WTC11 (cell line): ENCODE data around the gene VARS2. TPM values are rescaled to one million over a fixed set of nuclear protein-coding genes. Genes with fewer than 3 reads are reported as not detected.

Source experiments
- ATAC-seq: fragments of 200-7000 bp; cut with Tn5 transposase; 2 replicates; pipeline ENCODE4 v1.10.0; 2021; ENCODE audit warnings: mild to moderate bottlenecking, moderate library complexity
- CTCF ChIA-PET: fragments of 300-600 bp; sonication (Branson Sonifier 250); formaldehyde crosslinking; loops from one replicate; lab custom pipeline; 2021; ENCODE audit warnings: antibody characterized with exemption; lab: Charles Lee
- POLR2A ChIA-PET: fragments of 350-600 bp; sonication (Branson Sonifier 250); formaldehyde crosslinking; loops from one replicate; lab custom pipeline; 2021; ENCODE audit warnings: antibody characterized with exemption; lab: Charles Lee
- DNase-seq: peaks from one replicate; pipeline ENCODE4 v3.0.0; 2021; ENCODE audit warnings: low spot score
- H3K27ac Mint-ChIP-seq: 2 replicates; pipeline ENCODE4 v1.8.0; 2021; ENCODE audit warnings: mixed read lengths
- H3K27me3 Mint-ChIP-seq: 2 replicates; pipeline ENCODE4 v1.8.0; 2021; ENCODE audit warnings: low read depth, mild to moderate bottlenecking, moderate library complexity, mixed read lengths
- H3K36me3 Mint-ChIP-seq: 2 replicates; pipeline ENCODE4 v1.8.0; 2021; ENCODE audit warnings: mixed read lengths
- H3K4me1 Mint-ChIP-seq: 2 replicates; pipeline ENCODE4 v1.8.0; 2022; ENCODE audit warnings: mixed read lengths
- H3K4me3 Mint-ChIP-seq: 2 replicates; pipeline ENCODE4 v1.8.0; 2021; ENCODE audit warnings: mild to moderate bottlenecking, moderate library complexity, mixed read lengths
- H3K9me3 Mint-ChIP-seq: 2 replicates; pipeline ENCODE4 v1.8.0; 2021; ENCODE audit warnings: mixed read lengths
- CBFB ChIP-seq: sonication (generic); formaldehyde crosslinking; IDR thresholded peaks from 2 replicates; pipeline ENCODE4 v1.8.1; 2022; ENCODE audit warnings: mild to moderate bottlenecking, low read depth, missing genetic modification reagents
- IRF2 ChIP-seq: sonication (generic); formaldehyde crosslinking; IDR thresholded peaks from 2 replicates; pipeline ENCODE4 v1.8.0; 2022; ENCODE audit warnings: low read depth, missing genetic modification reagents, borderline replicate concordance
- NFATC4 ChIP-seq: fragments of 250-450 bp; sonication (Bioruptor Pico); IDR thresholded peaks from 2 replicates; pipeline ENCODE4 v1.9.0; 2021; ENCODE audit warnings: mild to moderate bottlenecking
- RELA ChIP-seq: sonication (generic); formaldehyde crosslinking; IDR thresholded peaks from 2 replicates; pipeline ENCODE4 v1.8.1; 2022; ENCODE audit warnings: missing genetic modification reagents, mild to moderate bottlenecking, borderline replicate concordance
- SP1 ChIP-seq: sonication (generic); formaldehyde crosslinking; conservative IDR thresholded peaks from 2 replicates; pipeline ENCODE4 v1.8.1; 2022; ENCODE audit warnings: missing genetic modification reagents
- TEAD4 ChIP-seq: sonication (generic); formaldehyde crosslinking; IDR thresholded peaks from 2 replicates; pipeline ENCODE4 v1.8.0; 2022; ENCODE audit warnings: mild to moderate bottlenecking, missing genetic modification reagents
- TP53 ChIP-seq: sonication (generic); formaldehyde crosslinking; IDR thresholded peaks from 2 replicates; pipeline ENCODE4 v1.8.1; 2023; ENCODE audit warnings: mild to moderate bottlenecking, missing genetic modification reagents
- ZBTB43 ChIP-seq: sonication (generic); formaldehyde crosslinking; IDR thresholded peaks from 2 replicates; pipeline ENCODE4 v1.8.1; 2023; ENCODE audit warnings: mild to moderate bottlenecking, missing genetic modification reagents
- total RNA-seq: library from RNA; stranded (reverse); gene quantifications from 3 replicates; pipeline ENCODE4 v1.2.3, GENCODE V29; 2021
- TF ChIP-seq, protein P1 (sequence below): sonication (generic); formaldehyde crosslinking; IDR thresholded peaks from 2 replicates; pipeline ENCODE4 v1.8.1; 2023; ENCODE audit warnings: mild to moderate bottlenecking, missing genetic modification reagents, moderate library complexity
- TF ChIP-seq, protein P2 (sequence below): sonication (generic); formaldehyde crosslinking; IDR thresholded peaks from 2 replicates; pipeline ENCODE4 v1.8.1; 2023; ENCODE audit warnings: mild to moderate bottlenecking, moderate library complexity, missing genetic modification reagents
- TF ChIP-seq, protein P3 (sequence below): fragments of 250-450 bp; sonication (Bioruptor Pico); IDR thresholded peaks from 2 replicates; pipeline ENCODE4 v1.9.0; 2021; ENCODE audit warnings: mild to moderate bottlenecking
- TF ChIP-seq, protein P4 (sequence below): fragments of 250-450 bp; sonication (Bioruptor Pico); IDR thresholded peaks from 2 replicates; pipeline ENCODE4 v1.9.0; 2021; ENCODE audit warnings: mild to moderate bottlenecking, borderline replicate concordance
- TF ChIP-seq, protein P5 (sequence below): sonication (generic); formaldehyde crosslinking; IDR thresholded peaks from 2 replicates; pipeline ENCODE4 v1.8.0; 2022; ENCODE audit warnings: mild to moderate bottlenecking, missing genetic modification reagents
- TF ChIP-seq, protein P6 (sequence below): sonication (generic); formaldehyde crosslinking; IDR thresholded peaks from 2 replicates; pipeline ENCODE4 v1.8.0; 2022; ENCODE audit warnings: mild to moderate bottlenecking, missing genetic modification reagents
- TF ChIP-seq, protein P7 (sequence below): sonication (generic); formaldehyde crosslinking; IDR thresholded peaks from 2 replicates; pipeline ENCODE4 v1.8.1; 2023; ENCODE audit warnings: mild to moderate bottlenecking, missing genetic modification reagents, moderate library complexity
- TF ChIP-seq, protein P8 (sequence below): sonication (generic); formaldehyde crosslinking; IDR thresholded peaks from 2 replicates; pipeline ENCODE4 v1.8.1; 2023; ENCODE audit warnings: mild to moderate bottlenecking, missing genetic modification reagents, borderline replicate concordance

Gene VARS2
- total RNA-seq, 1 experiment from 2014 or later = 65.6 TPM

DNA sequence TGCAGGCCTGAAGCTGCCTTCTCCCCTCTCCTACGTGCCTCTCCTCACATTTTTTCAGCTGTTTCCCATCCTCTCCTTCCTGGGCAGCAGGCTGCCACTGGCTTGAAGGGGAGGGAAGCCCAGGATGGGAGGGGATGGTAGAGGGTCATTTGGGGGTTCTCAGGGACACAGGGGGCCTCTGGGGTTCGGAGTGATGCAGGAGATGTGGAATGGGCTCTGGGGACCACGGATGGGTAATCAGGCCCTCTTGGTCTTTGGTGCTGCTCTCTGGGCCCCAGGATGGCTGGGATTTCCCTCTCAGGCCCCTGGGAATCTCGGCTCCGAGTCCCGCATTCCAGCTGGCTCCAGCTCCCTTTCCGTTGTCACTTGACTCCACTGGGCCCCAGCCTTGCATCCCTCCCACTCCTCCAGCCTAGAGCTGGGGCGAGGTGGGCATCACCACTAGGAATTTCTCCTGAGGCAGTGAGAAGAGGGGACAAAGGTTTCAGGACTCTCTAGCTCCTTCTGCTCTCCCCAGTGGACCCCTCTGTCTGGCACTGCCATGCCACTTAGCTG lies 31.8 kb upstream of the VARS2 start (continued):
- no peak for TF ChIP-seq ZBTB43 (CRISPR knock-in tag)
- TF ChIP-seq TP53 (CRISPR knock-in tag) = no peak

- H3K4me1 Mint-ChIP-seq = peaks cover 73% of the 10 kb centered on the region
- DNase-seq (peak; percentile 86), ATAC-seq (peak; percentile 35)
- TF ChIP-seq NFATC4 (no peak), SP1 (peak; percentile 31; the same call in 1 of the 2 replicates), RELA (no peak), TEAD4 (no peak), CBFB (no peak), IRF2 (CRISPR knock-in tag) (no peak)
- TF ChIP-seq, protein P1, sequence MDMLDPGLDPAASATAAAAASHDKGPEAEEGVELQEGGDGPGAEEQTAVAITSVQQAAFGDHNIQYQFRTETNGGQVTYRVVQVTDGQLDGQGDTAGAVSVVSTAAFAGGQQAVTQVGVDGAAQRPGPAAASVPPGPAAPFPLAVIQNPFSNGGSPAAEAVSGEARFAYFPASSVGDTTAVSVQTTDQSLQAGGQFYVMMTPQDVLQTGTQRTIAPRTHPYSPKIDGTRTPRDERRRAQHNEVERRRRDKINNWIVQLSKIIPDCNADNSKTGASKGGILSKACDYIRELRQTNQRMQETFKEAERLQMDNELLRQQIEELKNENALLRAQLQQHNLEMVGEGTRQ (CRISPR knock-in tag) = no peak
- TF ChIP-seq, protein P2, sequence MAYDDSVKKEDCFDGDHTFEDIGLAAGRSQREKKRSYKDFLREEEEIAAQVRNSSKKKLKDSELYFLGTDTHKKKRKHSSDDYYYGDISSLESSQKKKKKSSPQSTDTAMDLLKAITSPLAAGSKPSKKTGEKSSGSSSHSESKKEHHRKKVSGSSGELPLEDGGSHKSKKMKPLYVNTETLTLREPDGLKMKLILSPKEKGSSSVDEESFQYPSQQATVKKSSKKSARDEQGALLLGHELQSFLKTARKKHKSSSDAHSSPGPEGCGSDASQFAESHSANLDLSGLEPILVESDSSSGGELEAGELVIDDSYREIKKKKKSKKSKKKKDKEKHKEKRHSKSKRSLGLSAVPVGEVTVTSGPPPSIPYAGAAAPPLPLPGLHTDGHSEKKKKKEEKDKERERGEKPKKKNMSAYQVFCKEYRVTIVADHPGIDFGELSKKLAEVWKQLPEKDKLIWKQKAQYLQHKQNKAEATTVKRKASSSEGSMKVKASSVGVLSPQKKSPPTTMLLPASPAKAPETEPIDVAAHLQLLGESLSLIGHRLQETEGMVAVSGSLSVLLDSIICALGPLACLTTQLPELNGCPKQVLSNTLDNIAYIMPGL (CRISPR knock-in tag) = no peak
- TF ChIP-seq, protein P3, sequence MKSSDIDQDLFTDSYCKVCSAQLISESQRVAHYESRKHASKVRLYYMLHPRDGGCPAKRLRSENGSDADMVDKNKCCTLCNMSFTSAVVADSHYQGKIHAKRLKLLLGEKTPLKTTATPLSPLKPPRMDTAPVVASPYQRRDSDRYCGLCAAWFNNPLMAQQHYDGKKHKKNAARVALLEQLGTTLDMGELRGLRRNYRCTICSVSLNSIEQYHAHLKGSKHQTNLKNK = no peak
- TF ChIP-seq, protein P4, sequence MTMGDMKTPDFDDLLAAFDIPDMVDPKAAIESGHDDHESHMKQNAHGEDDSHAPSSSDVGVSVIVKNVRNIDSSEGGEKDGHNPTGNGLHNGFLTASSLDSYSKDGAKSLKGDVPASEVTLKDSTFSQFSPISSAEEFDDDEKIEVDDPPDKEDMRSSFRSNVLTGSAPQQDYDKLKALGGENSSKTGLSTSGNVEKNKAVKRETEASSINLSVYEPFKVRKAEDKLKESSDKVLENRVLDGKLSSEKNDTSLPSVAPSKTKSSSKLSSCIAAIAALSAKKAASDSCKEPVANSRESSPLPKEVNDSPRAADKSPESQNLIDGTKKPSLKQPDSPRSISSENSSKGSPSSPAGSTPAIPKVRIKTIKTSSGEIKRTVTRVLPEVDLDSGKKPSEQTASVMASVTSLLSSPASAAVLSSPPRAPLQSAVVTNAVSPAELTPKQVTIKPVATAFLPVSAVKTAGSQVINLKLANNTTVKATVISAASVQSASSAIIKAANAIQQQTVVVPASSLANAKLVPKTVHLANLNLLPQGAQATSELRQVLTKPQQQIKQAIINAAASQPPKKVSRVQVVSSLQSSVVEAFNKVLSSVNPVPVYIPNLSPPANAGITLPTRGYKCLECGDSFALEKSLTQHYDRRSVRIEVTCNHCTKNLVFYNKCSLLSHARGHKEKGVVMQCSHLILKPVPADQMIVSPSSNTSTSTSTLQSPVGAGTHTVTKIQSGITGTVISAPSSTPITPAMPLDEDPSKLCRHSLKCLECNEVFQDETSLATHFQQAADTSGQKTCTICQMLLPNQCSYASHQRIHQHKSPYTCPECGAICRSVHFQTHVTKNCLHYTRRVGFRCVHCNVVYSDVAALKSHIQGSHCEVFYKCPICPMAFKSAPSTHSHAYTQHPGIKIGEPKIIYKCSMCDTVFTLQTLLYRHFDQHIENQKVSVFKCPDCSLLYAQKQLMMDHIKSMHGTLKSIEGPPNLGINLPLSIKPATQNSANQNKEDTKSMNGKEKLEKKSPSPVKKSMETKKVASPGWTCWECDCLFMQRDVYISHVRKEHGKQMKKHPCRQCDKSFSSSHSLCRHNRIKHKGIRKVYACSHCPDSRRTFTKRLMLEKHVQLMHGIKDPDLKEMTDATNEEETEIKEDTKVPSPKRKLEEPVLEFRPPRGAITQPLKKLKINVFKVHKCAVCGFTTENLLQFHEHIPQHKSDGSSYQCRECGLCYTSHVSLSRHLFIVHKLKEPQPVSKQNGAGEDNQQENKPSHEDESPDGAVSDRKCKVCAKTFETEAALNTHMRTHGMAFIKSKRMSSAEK (CRISPR knock-in tag) = no peak
- TF ChIP-seq, protein P5, sequence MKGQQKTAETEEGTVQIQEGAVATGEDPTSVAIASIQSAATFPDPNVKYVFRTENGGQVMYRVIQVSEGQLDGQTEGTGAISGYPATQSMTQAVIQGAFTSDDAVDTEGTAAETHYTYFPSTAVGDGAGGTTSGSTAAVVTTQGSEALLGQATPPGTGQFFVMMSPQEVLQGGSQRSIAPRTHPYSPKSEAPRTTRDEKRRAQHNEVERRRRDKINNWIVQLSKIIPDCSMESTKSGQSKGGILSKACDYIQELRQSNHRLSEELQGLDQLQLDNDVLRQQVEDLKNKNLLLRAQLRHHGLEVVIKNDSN (CRISPR knock-in tag) = 0 out of 2 replicates have a peak, but pooled peaks have one; percentile 19
- TF ChIP-seq, protein P6, sequence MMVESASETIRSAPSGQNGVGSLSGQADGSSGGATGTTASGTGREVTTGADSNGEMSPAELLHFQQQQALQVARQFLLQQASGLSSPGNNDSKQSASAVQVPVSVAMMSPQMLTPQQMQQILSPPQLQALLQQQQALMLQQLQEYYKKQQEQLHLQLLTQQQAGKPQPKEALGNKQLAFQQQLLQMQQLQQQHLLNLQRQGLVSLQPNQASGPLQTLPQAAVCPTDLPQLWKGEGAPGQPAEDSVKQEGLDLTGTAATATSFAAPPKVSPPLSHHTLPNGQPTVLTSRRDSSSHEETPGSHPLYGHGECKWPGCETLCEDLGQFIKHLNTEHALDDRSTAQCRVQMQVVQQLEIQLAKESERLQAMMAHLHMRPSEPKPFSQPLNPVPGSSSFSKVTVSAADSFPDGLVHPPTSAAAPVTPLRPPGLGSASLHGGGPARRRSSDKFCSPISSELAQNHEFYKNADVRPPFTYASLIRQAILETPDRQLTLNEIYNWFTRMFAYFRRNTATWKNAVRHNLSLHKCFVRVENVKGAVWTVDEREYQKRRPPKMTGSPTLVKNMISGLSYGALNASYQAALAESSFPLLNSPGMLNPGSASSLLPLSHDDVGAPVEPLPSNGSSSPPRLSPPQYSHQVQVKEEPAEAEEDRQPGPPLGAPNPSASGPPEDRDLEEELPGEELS (CRISPR knock-in tag) = no peak
- TF ChIP-seq, protein P7, sequence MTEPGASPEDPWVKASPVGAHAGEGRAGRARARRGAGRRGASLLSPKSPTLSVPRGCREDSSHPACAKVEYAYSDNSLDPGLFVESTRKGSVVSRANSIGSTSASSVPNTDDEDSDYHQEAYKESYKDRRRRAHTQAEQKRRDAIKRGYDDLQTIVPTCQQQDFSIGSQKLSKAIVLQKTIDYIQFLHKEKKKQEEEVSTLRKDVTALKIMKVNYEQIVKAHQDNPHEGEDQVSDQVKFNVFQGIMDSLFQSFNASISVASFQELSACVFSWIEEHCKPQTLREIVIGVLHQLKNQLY = no peak
- TF ChIP-seq, protein P8, sequence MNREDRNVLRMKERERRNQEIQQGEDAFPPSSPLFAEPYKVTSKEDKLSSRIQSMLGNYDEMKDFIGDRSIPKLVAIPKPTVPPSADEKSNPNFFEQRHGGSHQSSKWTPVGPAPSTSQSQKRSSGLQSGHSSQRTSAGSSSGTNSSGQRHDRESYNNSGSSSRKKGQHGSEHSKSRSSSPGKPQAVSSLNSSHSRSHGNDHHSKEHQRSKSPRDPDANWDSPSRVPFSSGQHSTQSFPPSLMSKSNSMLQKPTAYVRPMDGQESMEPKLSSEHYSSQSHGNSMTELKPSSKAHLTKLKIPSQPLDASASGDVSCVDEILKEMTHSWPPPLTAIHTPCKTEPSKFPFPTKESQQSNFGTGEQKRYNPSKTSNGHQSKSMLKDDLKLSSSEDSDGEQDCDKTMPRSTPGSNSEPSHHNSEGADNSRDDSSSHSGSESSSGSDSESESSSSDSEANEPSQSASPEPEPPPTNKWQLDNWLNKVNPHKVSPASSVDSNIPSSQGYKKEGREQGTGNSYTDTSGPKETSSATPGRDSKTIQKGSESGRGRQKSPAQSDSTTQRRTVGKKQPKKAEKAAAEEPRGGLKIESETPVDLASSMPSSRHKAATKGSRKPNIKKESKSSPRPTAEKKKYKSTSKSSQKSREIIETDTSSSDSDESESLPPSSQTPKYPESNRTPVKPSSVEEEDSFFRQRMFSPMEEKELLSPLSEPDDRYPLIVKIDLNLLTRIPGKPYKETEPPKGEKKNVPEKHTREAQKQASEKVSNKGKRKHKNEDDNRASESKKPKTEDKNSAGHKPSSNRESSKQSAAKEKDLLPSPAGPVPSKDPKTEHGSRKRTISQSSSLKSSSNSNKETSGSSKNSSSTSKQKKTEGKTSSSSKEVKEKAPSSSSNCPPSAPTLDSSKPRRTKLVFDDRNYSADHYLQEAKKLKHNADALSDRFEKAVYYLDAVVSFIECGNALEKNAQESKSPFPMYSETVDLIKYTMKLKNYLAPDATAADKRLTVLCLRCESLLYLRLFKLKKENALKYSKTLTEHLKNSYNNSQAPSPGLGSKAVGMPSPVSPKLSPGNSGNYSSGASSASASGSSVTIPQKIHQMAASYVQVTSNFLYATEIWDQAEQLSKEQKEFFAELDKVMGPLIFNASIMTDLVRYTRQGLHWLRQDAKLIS (CRISPR knock-in tag) = no peak
Observed at GRCh38 chr6:30882759-30883684, 31.0 kb upstream of the VARS2 start.

More at GRCh38 chr6:30882759-30883684, 31.0 kb upstream of the VARS2 start:
- Mint-ChIP-seq H3K9me3 (no peaks in the 10 kb centered on the region), H3K36me3 (no peaks in the 10 kb centered on the region), H3K27ac (peak overlapping the region; percentile 99), H3K4me3 (peak overlapping the region; percentile 93), H3K27me3 (no peaks in the 10 kb centered on the region)
- ChIA-PET CTCF (interaction anchor here (0.6 to 13.3 kb wide), 23 partner anchors 10 to 232 kb away, joined by 3 to 164 read pairs (median 6); partner anchors contain the start of genes DHX16, GTF2H4, MDC1 and PSORS1C1), POLR2A (interaction anchor here (0.5 to 3.3 kb wide), 10 partner anchors 25 to 317 kb away, joined by 3 to 25 read pairs (median 5); partner anchors contain the start of genes GTF2H4, IER3, MDC1 and VARS2)
